Liver (tissue), 9 donors: ENCODE measurements around the gene TSTD1. TPM values are rescaled to one million over a fixed set of nuclear protein-coding genes. Genes with fewer than 3 reads are reported as not detected.

Experiments used
- DNase-seq: peaks from one replicate; pipeline ENCODE4 v3.0.0-alpha.2; 2017; ENCODE audit warnings: low spot score
- H3K27ac ChIP-seq, 2 donors: one replicate each; pipeline ENCODE4 v1.7.0; 2013; ENCODE audit warnings: inconsistent platforms in 2 of 2, low read length in 2 of 2, control low read depth in 1 of 2, low read depth in 1 of 2, mild to moderate bottlenecking in 1 of 2
- H3K27me3 ChIP-seq, 4 donors: one replicate each; pipeline versions ENCODE4 v1.6.1 to v1.7.0; 2013; ENCODE audit warnings: low read length in 3 of 4, inconsistent platforms in 1 of 4, mild to moderate bottlenecking in 1 of 4, moderate library complexity in 1 of 4; ENCODE audit not compliant: control insufficient read depth in 4 of 4, insufficient read depth in 4 of 4
- H3K36me3 ChIP-seq, 4 donors: one replicate each; pipeline versions ENCODE4 v1.6.1 to v1.7.0; 2013; ENCODE audit warnings: low read length in 3 of 4, mild to moderate bottlenecking in 3 of 4, low read depth in 1 of 4, moderate library complexity in 1 of 4; ENCODE audit not compliant: control insufficient read depth in 4 of 4, insufficient read depth in 3 of 4
- H3K4me1 ChIP-seq, 4 donors: one replicate each; pipeline versions ENCODE4 v1.6.1 to v1.7.0; 2013; ENCODE audit warnings: low read length in 3 of 4, mild to moderate bottlenecking in 3 of 4, moderate library complexity in 1 of 4; ENCODE audit not compliant: control insufficient read depth in 4 of 4, insufficient read depth in 4 of 4
- H3K4me3 ChIP-seq, 3 donors: one replicate each; pipeline versions ENCODE4 v1.6.1 to v1.7.0; 2013; ENCODE audit warnings: low read length in 3 of 3, control low read depth in 1 of 3, low read depth in 1 of 3, mild to moderate bottlenecking in 1 of 3
- H3K9ac ChIP-seq, 2 donors: one replicate each; pipeline ENCODE4 v1.7.0; 2013; ENCODE audit warnings: low read length in 2 of 2, mild to moderate bottlenecking in 2 of 2, moderate library complexity in 2 of 2, control low read depth in 1 of 2, low read depth in 1 of 2
- H3K9me3 ChIP-seq, 4 donors: one replicate each; pipeline versions ENCODE4 v1.6.1 to v1.7.0; 2013; ENCODE audit warnings: low read length in 3 of 4; ENCODE audit not compliant: control insufficient read depth in 4 of 4
- EGR1 ChIP-seq, 2 donors: IDR thresholded peaks; 2 replicates each; pipeline ENCODE4 v1.6.1; 2016 to 2018; ENCODE audit warnings: antibody characterized with exemption in 2 of 2, low read depth in 2 of 2
- FOXA1 ChIP-seq: IDR thresholded peaks from 2 replicates; pipeline ENCODE4 v1.6.1; 2016; ENCODE audit warnings: antibody characterized with exemption
- FOXA2 ChIP-seq: IDR thresholded peaks from 2 replicates; pipeline ENCODE4 v1.6.1; 2016; ENCODE audit warnings: antibody characterized with exemption
- GABPA ChIP-seq, 2 donors: IDR thresholded peaks in 1 of 2; conservative IDR thresholded peaks in 1 of 2; 2 replicates each; pipeline ENCODE4 v1.6.1; 2016; ENCODE audit warnings: antibody characterized with exemption in 2 of 2, mild to moderate bottlenecking in 1 of 2, moderate library complexity in 1 of 2
- HNF4G ChIP-seq: IDR thresholded peaks from 2 replicates; pipeline ENCODE4 v1.6.1; 2016; ENCODE audit warnings: antibody characterized with exemption
- JUND ChIP-seq, 2 donors: IDR thresholded peaks; 2 replicates each; pipeline ENCODE4 v1.6.1; 2016; ENCODE audit warnings: antibody characterized with exemption in 2 of 2
- RAD21 ChIP-seq, 2 donors: IDR thresholded peaks; 2 replicates each; pipeline ENCODE4 v1.6.1; 2016; ENCODE audit warnings: antibody characterized with exemption in 2 of 2, mild to moderate bottlenecking in 2 of 2
- RXRA ChIP-seq, 2 donors: IDR thresholded peaks; 2 replicates each; pipeline ENCODE4 v1.6.1; 2017 to 2018; ENCODE audit warnings: antibody characterized with exemption in 2 of 2, mild to moderate bottlenecking in 1 of 2
- SP1 ChIP-seq: IDR thresholded peaks from 2 replicates; pipeline ENCODE4 v1.6.1; 2018; ENCODE audit warnings: antibody characterized with exemption, mild to moderate bottlenecking
- YY1 ChIP-seq: IDR thresholded peaks from 2 replicates; pipeline ENCODE4 v1.6.1; 2016; ENCODE audit warnings: antibody characterized with exemption, mild to moderate bottlenecking
- WGBS: extraction: QIAGEN DNeasy Blood & Tissue Kit; methylation state at CpG from one replicate; pipeline ENCODE4 v1.1.7; 2013; 5-methylcytosine and 5-hydroxymethylcytosine counted together
- polyA plus RNA-seq, 2 donors: library from polyadenylated mRNA; stranded (reverse) in 1 of 2; unstranded in 1 of 2; fragments of 200-250 nt in 1 of 2; fragments of >200 nt in 1 of 2; fragmentation: Nextera tagmentation in 1 of 2; extraction: Ambion mirVana in 1 of 2; gene quantifications; one replicate each; pipeline versions ENCODE4 v1.2.1 to v1.2.3, GENCODE V29; 2013 to 2015
- total RNA-seq, 2 donors: library from RNA; depleted of rRNA; stranded (reverse); fragments of >200 nt; gene quantifications; one replicate each; pipeline ENCODE4 v1.2.3, GENCODE V29; 2014
- TF ChIP-seq, protein P1 (sequence below): IDR thresholded peaks from 2 replicates; pipeline ENCODE4 v1.6.1; 2016; ENCODE audit warnings: antibody characterized with exemption
- TF ChIP-seq, protein P2 (sequence below): IDR thresholded peaks from 2 replicates; pipeline ENCODE4 v1.6.1; 2016; ENCODE audit warnings: antibody characterized with exemption
- TF ChIP-seq, protein P3 (sequence below): IDR thresholded peaks from 2 replicates; pipeline ENCODE4 v1.6.1; 2016; ENCODE audit warnings: antibody characterized with exemption, mild to moderate bottlenecking
- TF ChIP-seq, protein P4 (sequence below): fragments of 150-350 bp; IDR thresholded peaks from 2 replicates; pipeline ENCODE4 v1.5.1; 2017; ENCODE audit warnings: improper control_type of control experiment, low read depth, low read length; ENCODE audit not compliant: missing input control
- TF ChIP-seq, protein P5 (sequence below): IDR thresholded peaks from 2 replicates; pipeline ENCODE4 v1.6.1; 2016; ENCODE audit warnings: antibody characterized with exemption
- donor health status: healthy.
- donor health status: healthy.
- donor health status: healthy.
- donor health status: healthy.
- donor health status: healthy.

TSTD1 gene
- total and polyA plus RNA-seq, 4 donors: 10.9 to 67.5 (median 34.8) TPM

DNA sequence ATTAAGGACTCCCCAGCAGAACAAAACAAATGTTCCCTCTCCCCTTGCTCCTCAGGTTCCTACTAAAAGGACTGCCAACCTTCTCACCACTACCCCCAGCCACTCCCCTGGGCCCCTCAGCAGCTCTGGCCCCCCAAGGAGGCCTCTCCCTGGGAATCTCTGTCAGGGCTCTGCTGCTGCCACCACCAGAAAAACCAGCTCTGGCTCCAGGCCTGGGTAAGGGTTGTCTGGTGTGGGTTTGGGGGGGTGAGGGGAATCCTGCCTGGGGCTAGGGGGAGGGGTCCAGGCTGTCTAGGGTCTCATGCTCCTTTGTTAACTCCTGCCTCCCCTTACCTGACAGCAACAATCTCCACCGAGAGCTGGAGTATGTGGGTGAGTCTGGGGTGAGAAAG is 45.8 kb upstream of the TSTD1 start (continued):
- TF ChIP-seq, protein P1, sequence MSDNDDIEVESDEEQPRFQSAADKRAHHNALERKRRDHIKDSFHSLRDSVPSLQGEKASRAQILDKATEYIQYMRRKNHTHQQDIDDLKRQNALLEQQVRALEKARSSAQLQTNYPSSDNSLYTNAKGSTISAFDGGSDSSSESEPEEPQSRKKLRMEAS: no peak

DNA sequence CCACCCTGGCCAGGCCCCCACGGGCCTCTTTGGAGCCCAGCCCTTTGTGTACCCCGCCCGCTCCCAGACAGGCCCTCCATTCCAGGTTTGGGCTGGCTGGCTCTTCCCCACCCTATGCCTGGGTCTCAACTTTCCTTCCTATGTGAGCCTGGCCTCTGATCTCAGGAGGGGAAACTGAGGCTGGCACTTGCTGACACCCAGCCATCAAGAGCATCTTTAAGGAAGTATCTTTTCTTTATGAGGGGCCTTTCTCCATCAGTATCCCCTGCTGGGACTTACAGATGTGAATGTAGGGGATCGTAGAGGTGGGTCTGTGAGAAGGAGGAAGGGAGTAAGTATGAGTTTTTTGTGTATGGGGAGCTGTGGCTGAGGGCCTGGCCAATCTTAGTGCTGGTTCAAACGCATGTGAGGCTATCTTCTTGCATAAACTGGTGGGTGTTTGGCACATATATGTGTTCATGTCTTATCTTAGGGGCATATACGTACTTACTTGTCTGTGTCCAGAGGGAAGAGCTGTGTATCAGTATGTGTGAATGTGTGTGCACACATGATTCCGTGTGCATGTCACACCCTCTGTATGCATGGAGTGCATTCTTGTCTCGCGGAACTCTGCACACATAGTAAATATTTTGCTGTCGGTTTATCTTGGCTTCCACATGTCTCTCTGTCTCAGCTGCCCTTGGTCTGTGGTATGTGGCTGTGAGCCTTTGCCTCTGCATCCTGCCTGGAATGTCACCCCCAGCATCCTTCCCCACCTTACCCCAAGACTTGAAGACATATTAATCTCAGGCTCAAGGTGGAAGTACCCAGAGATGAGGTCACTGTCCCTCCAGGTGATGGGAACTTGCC is 45.2 kb upstream of the TSTD1 start:
- no peaks in the 10 kb centered on the region for H3K36me3 ChIP-seq
- no peaks in the 10 kb centered on the region for H3K4me1 ChIP-seq
- H3K27ac ChIP-seq: no peak overlapping the region
- H3K9me3 ChIP-seq: no peaks in the 10 kb centered on the region
- H3K4me3 ChIP-seq: no peak overlapping the region
- no peak for TF ChIP-seq JUND (IDR thresholded peaks at IDR 0.05)
- TF ChIP-seq, protein P2, sequence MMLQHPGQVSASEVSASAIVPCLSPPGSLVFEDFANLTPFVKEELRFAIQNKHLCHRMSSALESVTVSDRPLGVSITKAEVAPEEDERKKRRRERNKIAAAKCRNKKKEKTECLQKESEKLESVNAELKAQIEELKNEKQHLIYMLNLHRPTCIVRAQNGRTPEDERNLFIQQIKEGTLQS: no peak
- 82% methylated on average over 10 of the region's 10 CpGs for WGBS
- no peak overlapping the region for H3K9ac ChIP-seq
- H3K27me3 ChIP-seq: no peaks in the 10 kb centered on the region
- DNase-seq: no peak

DNA sequence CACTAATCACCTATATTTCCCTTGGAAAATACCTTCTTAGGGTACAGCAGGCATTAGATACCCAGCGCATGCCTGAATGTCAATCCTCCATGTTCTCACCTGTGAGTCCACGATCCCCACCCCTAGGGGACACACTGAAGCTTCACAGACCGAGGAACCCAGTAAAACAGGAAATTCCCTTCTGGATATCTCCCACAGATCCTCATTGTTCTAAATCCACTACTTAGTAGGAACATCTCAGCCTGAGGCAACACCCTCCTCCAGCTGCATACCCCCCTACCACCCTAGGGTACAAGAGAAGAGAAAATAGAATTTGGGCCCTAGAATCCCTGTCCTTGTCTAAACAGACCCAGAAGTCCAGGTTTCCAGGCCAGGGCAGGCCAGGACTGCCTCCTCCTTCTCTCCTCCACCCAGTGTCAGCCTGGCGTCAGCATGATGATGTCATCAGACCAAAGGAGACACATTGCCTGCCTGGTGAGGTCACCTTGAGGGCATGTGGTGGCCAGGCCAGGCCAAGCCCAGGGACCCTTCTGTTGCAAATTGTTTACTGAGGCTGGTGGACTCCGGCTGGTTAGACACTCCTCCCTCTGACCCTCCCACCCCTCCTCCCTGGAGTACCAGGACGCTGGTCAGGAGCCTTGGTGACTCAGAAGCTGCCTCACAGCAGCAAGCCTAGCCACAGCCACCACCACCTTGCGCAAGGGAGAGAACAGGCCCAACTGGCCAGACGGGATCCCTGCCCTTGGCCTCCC is 44.4 kb upstream of the TSTD1 start:
- Histone ChIP-seq H3K36me3 (no peaks in the 10 kb centered on the region), H3K27me3 (no peaks in the 10 kb centered on the region), H3K27ac (no peak overlapping the region), H3K9me3 (no peaks in the 10 kb centered on the region), H3K9ac (no peak overlapping the region), H3K4me3 (no peak overlapping the region), H3K4me1 (no peaks in the 10 kb centered on the region)
- DNase-seq: no peak
- WGBS: 61% methylated on average over 8 of the region's 8 CpGs
- no peak for TF ChIP-seq SP1
- no peak for TF ChIP-seq JUND (IDR thresholded peaks at IDR 0.05)
- no peak for TF ChIP-seq HNF4G
- TF ChIP-seq, protein P1: no peak
- TF ChIP-seq, protein P3, sequence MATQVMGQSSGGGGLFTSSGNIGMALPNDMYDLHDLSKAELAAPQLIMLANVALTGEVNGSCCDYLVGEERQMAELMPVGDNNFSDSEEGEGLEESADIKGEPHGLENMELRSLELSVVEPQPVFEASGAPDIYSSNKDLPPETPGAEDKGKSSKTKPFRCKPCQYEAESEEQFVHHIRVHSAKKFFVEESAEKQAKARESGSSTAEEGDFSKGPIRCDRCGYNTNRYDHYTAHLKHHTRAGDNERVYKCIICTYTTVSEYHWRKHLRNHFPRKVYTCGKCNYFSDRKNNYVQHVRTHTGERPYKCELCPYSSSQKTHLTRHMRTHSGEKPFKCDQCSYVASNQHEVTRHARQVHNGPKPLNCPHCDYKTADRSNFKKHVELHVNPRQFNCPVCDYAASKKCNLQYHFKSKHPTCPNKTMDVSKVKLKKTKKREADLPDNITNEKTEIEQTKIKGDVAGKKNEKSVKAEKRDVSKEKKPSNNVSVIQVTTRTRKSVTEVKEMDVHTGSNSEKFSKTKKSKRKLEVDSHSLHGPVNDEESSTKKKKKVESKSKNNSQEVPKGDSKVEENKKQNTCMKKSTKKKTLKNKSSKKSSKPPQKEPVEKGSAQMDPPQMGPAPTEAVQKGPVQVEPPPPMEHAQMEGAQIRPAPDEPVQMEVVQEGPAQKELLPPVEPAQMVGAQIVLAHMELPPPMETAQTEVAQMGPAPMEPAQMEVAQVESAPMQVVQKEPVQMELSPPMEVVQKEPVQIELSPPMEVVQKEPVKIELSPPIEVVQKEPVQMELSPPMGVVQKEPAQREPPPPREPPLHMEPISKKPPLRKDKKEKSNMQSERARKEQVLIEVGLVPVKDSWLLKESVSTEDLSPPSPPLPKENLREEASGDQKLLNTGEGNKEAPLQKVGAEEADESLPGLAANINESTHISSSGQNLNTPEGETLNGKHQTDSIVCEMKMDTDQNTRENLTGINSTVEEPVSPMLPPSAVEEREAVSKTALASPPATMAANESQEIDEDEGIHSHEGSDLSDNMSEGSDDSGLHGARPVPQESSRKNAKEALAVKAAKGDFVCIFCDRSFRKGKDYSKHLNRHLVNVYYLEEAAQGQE: no peak
- TF ChIP-seq, protein P4, sequence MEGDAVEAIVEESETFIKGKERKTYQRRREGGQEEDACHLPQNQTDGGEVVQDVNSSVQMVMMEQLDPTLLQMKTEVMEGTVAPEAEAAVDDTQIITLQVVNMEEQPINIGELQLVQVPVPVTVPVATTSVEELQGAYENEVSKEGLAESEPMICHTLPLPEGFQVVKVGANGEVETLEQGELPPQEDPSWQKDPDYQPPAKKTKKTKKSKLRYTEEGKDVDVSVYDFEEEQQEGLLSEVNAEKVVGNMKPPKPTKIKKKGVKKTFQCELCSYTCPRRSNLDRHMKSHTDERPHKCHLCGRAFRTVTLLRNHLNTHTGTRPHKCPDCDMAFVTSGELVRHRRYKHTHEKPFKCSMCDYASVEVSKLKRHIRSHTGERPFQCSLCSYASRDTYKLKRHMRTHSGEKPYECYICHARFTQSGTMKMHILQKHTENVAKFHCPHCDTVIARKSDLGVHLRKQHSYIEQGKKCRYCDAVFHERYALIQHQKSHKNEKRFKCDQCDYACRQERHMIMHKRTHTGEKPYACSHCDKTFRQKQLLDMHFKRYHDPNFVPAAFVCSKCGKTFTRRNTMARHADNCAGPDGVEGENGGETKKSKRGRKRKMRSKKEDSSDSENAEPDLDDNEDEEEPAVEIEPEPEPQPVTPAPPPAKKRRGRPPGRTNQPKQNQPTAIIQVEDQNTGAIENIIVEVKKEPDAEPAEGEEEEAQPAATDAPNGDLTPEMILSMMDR: no peak
- no peak for TF ChIP-seq EGR1 (IDR thresholded peaks at IDR 0.05; ENCODE audit: low read depth in 2 of 2)
- TF ChIP-seq, protein P5, sequence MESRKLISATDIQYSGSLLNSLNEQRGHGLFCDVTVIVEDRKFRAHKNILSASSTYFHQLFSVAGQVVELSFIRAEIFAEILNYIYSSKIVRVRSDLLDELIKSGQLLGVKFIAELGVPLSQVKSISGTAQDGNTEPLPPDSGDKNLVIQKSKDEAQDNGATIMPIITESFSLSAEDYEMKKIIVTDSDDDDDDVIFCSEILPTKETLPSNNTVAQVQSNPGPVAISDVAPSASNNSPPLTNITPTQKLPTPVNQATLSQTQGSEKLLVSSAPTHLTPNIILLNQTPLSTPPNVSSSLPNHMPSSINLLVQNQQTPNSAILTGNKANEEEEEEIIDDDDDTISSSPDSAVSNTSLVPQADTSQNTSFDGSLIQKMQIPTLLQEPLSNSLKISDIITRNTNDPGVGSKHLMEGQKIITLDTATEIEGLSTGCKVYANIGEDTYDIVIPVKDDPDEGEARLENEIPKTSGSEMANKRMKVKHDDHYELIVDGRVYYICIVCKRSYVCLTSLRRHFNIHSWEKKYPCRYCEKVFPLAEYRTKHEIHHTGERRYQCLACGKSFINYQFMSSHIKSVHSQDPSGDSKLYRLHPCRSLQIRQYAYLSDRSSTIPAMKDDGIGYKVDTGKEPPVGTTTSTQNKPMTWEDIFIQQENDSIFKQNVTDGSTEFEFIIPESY: no peak
- no peak for TF ChIP-seq RXRA (IDR thresholded peaks at IDR 0.05)
- no peak for TF ChIP-seq FOXA2
- TF ChIP-seq FOXA1: no peak
- no peak for TF ChIP-seq YY1
- TF ChIP-seq GABPA (IDR thresholded peaks at IDR 0.05 in 1 of 2, conservative IDR thresholded peaks at IDR 0.05 in 1 of 2): no peak
- TF ChIP-seq RAD21 (IDR thresholded peaks at IDR 0.05): no peak
- TF ChIP-seq, protein P2: no peak
